Measurements from ENCODE around the gene CNTNAP5.

Gene CNTNAP5

DNA sequence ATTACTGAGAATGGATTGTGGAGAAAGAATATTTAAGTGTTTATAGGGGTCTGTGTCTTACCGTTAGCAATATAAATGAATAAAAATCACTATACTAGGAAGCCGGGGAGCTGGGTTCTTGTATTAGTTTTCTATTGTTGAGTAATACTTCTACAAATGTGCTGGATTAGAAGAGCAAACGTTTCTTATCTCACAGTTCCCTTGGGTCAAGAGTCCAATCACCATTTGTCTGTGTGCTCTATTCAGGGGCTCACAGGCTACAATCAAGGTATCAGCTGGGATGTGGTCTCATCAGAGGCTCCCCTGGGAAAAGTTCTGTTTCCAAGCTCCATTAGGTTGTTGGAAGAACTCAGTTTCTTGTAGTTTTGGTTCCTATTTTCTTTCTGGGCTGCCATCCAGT lies 790.9 kb downstream of the CNTNAP5 start:
- no peak for DNase-seq (ENCODE audit: low spot score)

DNA sequence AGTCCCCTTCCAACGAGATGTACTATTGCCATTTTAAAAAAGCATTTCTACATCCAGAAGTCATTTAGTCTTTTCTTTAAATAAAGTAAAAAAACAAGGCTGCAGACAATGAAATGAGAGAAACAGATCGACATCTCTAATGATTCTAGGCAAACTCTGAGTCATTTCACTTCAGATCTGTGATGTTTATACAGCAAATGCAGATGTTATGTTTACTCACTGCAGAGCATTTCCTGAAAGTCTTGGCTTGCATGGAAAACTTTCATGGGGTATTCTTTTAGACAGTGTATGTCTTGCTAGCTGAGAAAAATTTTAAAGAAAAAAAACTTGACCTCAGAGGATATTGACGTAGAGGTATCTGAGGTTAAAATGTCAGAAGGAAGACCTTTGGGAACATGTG lies 797.4 kb downstream of the CNTNAP5 start:
- no peak for DNase-seq (ENCODE audit: low spot score)

DNA sequence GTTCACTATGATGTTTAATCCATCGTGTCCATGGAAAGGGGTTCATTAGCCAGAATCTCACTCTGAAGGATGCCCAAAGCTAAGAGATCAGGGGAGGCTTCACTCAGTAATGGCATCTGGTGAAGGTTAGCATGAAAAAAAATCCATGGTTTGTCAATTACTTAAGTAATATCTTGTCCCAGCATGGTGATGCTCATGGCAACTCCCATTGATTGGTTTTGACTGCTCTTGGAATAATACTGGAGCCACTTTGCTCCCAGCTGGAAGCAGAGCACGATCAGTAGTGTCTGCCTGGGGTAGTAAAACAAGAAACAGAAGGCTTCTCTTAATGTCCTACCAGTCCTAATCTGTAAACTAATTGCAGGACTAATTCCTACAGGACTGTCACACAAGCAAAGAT lies 799.4 kb downstream of the CNTNAP5 start:
- no peak for DNase-seq (ENCODE audit: low spot score)

DNA sequence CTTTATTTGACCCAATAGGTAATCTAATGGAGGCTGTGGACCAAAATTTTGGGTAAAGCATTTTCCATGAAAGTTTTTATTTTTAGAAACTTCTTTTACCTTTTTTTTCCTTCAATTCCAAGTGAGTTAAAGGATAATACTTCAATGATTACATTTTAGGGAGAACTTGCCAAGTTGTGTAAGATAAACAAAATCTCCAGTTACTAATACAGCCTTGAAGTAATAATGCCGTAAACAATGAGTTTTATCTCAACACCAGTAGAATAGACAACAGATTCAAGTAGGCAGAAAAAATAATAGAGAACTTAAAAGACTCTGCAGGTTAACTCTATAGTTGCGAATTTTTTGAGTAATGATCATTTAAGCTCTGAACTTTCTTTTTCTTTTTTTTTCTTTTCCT lies 807.4 kb downstream of the CNTNAP5 start:
- no peak for DNase-seq (ENCODE audit: low spot score)

DNA sequence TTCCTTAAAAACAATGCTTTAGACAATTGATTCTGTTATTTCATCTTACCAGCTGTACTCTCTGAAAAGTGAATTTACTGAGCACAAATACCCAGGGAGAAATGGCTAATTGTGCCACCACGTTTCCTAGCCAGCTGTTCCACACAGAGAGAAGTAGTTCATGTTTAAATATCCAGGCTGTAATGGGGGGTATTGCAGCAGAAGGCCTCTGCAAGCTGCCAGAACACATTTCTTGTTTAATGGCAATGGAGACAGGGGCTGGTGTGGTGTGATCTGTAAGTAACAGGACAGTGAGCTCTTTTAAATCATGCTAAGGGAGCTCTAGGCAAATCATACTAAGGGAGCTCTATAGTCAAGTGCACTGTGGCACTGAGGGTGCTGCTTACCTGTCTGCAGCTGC lies 809.2 kb downstream of the CNTNAP5 start:
- DNase-seq (ENCODE audit: low spot score), result no peak

DNA sequence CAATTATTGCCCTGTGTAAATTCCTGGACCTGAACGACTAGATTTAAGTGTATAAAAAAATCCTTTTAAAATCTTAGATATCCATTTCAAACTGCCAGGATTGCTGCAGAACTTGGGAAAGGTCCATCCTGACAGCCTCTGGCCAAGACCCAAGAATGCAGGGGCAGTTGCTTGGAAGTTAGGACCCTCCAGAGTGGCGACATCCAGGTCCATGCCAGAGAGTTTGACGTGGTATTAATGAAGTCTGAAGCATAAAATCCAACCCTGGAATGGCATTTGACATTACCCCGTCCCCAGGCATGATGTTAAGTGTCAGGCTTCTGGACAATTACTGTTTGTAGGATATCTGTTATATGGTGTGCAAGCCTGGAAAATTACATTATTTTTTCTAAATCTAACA lies 810.2 kb downstream of the CNTNAP5 start:
- no peak for DNase-seq (ENCODE audit: low spot score)

DNA sequence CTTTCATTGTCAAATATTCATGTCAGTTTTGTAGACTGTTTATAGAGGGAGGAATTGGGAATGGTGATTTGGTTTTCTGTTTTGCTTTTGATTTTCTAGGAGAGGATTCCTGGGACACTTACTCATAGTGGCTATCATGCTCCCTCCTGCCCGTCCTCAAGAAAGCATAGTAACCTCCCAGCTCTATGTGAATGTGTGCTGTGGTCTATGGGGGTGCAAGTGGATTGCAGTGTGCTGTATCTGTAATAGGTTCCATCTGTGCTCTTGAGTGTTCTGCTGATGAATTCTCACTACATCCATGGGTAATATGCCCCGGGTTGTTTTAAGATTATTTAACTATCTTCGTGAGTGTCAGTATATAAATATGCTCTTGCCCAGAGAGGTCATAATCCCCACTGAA lies 811.3 kb downstream of the CNTNAP5 start:
- no peak for DNase-seq (ENCODE audit: low spot score)

DNA sequence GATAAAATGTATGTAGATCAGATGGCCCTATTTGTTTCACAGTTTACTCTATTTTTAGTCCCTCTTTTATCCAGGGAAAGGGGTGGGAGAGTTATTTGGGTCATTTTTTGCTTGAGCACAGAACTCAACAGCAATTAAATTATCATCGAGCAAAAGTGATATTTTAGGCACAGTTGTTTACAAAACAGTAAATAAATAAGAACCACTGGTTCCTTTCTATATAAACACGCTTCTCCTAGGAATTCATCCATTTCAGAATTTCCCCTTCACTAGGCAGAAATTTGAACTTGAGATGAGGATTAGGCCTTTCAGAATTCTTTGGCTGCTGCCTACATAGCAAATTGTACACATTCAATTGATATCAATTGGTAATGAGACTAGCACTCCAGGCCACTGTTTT lies 812.4 kb downstream of the CNTNAP5 start:
- DNase-seq (ENCODE audit: low spot score), result no peak

DNA sequence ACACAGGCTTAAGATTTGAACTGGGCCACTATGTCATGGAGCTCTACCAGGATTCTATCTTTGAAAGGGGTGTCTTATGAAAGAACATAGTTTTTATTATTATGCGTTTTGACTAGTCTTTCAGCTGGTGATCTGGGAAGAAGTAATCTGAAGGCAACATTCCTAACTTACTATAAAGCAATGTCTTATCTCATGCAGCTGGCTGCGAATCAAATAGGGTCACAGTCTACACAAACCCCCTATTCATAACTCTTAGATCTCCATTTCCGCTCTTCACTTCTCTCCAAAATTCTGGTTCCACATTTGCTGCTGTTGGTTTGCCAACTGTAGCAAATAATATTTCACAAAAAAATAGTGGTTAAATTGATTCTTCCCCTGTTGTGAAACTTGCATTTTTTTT lies 813.3 kb downstream of the CNTNAP5 start:
- no peak for DNase-seq (ENCODE audit: low spot score)

DNA sequence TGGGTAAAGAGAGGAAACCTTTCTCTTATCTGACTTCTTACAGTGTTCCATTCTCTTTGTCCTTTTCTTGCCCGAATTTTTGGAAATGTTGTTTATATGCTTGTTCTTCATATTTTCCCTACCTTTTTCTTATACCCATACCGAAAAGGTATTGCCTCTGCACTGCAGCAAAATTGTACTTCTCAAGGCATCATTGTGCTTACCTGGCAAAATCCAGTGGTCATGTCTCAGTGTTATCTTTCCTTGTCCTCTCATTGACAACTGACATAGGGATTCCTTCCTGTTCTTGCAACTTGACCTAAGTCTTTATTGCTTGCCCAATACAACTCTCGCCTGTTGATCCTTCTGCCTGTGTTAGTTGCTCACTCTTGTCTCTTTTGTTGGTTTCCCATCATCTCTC lies 842.2 kb downstream of the CNTNAP5 start:
- no peak for DNase-seq (ENCODE audit: low spot score)

DNA sequence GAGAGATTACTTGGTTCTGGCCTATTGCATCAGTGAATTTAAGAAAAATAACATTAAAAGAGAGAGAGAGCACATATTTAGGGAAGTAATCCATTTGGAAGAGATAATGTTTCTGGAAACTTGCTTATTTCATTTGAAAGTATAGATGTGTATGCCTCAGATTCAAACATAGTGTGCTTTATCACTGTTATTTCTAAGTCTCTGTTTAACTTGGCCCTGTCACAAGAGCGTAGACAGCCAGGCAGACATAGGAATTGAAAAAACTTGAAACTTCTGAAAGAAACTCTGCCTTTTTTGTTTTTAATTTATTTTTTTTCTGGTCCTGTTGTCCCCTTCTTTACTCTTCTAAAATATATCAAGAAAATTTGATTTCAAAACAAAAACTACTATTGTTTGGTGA lies 849.1 kb downstream of the CNTNAP5 start:
- DNase-seq (ENCODE audit: low spot score), result no peak

DNA sequence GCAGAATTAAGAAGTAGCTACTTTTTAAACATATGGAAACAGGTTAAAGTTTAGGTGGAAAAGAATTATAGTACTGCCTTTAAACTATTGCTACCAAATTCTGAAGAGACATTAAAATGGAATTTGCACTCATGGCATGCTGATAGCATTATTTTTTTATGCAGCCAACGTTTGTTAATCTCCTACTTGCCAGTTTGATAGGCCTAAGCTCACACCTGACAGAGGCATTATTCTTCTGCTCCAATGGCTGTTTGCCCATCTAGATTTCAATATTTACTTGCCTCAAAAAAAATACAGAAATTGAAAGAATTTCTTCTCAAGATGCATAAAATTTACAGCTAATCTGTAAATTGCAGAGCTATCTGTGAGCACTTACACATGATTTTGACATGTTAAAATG lies 849.6 kb downstream of the CNTNAP5 start:
- DNase-seq (ENCODE audit: low spot score), result no peak

DNA sequence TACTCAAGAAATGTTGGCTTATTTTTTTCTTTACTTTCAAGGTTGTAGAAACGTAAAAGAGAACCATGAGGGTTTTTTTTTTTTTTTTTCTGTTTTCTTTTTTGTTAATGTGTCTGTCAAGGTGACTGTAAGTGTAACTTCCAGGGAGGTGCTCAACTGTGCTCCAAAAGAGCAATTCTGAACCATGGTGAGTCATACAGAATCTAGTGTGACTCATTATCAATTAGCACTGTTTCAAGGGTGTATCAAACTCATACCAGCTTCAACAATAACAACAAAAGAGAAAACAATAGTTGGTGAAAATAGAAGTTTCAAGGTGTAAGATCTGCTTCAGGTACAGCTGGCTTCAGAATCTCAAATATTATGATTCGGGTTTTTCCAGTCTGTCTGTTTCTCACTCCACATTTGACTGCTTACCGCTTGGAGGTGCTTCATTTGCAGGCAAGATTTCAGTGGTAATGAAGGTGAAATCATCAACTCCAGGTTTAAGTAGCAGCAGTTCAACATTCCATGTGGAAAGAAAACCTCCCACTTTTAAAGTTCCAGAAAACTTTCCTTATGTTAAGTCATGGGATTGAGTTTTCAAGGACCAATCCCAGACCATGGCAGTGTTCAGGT lies 850.6 kb downstream of the CNTNAP5 start:
- DNase-seq (ENCODE audit: low spot score), result no peak

DNA sequence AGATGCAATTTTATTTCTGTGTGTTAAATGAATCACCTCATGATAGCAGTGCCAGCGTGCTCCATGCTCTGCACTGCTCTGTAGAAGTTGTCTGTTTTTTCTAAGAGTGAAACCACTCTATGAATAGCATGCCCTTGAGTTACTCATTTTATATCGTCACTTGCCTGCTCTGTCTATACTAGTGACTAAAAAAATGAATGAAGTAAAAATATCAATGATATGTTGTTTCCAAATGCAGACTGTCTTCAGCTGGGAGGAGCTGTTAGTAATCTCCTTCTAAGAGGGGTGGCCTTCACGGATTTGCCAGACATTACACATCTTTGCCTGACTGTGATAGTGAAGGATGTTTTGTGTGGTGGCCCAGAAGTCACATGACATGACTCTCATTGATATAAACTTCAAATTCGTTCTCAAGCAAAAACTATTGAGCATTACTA lies 852.1 kb downstream of the CNTNAP5 start:
- no peak for DNase-seq (ENCODE audit: low spot score)

DNA sequence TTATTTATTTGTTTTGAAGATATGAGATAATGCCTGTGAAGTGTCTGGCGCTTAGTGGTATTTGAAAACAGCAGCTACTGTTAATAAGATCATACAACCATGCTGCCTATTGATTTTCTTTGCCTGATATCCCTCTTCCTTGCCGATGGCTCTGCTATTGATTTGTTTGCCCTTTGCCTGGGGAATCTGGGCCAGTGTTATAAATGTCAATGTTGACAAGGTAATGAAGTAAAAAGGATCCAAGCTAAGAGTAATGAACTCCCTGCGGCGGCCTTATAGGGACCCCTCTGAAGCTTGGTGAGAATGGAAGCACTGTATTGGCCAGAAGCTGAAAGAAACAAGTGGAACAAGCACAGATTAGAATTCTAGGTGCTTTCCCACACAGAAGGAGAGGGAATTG lies 854.6 kb downstream of the CNTNAP5 start:
- no peak for DNase-seq (ENCODE audit: low spot score)

DNA sequence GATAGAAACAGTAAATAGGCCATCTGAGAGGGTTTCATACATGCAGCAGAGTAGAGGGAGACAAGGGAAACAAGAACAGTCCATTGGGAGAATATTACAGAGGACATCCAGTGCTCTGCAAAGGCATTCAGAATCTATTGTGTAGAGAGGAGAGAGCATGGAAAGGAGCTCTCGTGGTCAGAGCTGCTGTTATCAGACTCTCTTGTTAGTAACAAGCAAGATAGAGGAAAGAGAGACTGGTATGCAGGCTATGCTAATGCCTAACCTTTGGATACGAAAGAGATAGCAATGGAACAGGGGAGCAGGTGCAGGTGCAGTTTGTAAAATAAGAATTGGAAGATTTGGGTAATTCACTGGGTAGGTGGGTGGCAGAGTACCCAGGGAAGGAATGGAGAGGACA lies 855.9 kb downstream of the CNTNAP5 start:
- DNase-seq (ENCODE audit: low spot score), result no peak

DNA sequence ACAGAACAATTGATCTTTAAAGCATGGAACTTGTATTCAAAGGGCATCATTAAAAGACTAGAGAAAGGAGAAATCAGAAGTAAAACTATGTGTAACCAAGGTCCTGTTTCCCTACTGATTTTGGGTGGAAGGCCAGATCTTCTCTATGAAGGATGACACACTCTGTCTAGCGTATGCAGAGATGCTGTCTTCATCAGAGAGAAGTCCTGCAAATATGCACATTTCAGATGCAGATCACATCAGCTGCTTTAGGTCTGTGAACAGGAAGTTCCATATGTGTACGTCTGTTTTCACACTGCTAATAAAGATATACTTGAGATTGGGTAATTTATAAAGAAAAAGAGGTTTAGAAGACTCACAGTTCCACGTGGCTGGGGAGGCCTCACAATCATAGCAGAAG lies 857.3 kb downstream of the CNTNAP5 start:
- DNase-seq (ENCODE audit: low spot score), result no peak

DNA sequence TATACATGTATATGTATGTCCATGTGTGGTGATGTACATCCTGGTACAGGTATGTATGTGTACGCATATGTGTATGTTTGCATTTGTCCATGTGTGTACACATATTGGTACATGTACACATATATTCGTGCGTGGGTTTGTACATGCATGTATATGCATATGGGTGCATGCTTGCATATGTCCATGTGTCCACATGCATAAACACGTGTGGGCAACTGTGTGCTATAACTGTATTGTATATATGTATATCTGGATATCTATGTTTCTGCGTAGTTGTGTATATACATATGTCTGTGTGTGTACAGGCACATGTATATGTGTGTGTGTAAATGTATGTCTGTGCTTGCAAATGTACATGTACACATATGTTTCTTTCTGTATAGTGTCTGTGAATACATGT lies 858.5 kb downstream of the CNTNAP5 start:
- DNase-seq (ENCODE audit: low spot score), result no peak

DNA sequence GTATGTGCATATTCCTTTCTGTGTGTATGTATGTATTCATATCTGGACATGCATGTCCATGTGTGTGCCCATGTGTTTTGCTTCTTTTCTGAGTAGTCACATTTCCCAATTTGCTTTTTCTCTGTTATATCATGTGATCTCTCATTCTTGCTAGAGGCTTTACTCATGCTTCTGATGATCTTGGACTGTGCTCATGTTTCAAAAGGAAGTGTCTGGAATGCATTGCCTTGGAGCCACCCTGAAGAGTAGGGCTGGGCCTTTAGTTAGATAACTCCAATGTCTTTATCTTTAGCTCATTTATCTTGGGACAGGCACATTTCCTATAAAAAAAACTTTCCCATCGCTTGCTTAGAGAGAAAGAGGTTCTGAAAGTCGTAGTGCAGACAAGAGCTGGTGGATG lies 859.2 kb downstream of the CNTNAP5 start:
- no peak for DNase-seq (ENCODE audit: low spot score)

DNA sequence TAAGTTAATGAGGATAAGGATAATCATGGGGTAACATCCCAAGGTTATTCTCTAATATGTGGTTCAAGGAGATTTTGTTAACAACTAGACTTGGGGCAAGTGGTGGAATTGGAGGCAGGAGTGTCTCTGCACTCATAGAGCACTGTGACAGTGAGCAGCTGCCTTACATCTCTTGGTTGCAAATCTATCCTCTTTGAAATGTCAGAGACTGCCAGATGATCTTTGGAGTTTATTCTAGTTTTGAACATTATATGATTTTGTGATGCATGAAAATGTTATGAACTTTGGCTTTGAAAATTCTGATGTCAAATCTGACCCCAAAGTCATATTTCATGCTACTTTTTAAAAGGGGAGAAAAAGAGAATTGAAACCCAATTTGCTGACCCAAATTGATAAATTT lies 861.1 kb downstream of the CNTNAP5 start:
- no peak for DNase-seq (ENCODE audit: low spot score)

DNA sequence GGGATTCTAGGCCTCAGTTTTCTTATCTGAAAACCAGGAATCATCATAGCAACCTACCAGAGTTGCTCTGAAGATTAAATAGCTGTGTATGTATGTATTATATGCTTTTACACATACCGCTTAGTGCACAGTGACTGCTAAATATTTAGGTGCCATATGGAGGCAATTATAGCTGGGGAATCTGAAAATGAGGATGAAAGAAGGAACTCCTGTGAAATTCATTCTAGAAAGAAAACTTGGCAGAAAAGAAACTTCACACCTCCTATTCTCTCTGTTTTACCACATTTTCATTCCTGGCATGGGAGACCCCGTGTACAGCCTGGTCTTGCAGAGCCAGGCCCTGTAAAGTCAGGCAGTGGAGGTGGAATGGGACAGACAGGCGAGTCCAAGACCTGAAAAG lies 862.4 kb downstream of the CNTNAP5 start:
- no peak for DNase-seq (ENCODE audit: low spot score)

DNA sequence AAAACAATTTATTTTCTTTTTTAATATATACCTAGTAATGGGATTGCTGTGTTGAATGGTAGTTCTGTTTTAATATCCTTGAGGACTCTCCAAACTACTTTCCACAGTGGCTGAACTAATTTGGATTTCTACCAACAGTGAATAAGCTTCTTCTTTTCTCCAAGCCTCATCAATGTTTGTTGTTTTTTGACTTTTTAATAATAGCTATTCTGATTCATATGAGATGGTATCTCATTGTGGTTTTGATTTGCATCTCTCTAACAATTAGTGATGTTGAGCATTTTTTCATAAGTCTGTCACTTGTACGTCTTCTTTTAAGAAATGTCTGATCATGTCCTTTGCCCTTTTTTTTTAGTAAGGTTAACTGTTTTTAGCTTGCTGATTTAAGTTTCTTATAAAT lies 863.3 kb downstream of the CNTNAP5 start:
- DNase-seq (ENCODE audit: low spot score), result no peak

DNA sequence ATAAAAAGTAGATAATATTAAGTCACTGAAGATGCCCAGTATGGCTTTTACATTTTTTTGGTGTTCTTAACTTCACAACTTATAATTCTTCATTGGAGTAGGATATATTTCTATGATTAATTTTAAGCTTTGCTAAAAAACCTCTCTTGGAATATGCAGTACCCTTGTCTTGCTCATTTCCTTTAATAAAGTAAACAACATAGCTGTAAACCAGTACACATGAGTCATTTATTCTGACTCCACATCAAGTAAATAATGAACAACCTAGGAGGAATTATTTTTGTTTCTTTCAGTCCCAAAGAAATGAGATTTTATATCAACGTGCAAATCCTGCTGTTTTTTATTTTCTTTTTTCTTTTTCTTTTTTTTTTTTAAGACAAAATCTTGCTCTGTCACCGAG lies 869.1 kb downstream of the CNTNAP5 start:
- no peak for DNase-seq (ENCODE audit: low spot score)

DNA sequence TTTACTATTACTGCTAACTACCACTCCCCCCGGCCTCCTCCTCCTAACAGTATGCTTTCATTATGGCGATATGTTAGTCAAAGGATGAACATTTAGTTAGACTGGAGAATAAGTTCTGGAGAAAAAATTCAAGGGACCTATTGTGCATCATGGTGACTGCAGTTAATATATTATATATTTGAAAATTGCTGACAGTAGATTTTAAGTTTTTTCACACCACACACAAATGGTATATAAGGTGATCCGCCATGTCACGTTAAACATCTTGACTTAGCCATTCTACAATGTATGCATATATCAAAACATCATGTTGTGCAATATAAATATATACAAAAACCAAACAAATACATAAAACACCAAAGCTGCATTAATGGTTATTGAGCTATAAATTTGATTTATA lies 873.7 kb downstream of the CNTNAP5 start:
- no peak for DNase-seq (ENCODE audit: low spot score)

DNA sequence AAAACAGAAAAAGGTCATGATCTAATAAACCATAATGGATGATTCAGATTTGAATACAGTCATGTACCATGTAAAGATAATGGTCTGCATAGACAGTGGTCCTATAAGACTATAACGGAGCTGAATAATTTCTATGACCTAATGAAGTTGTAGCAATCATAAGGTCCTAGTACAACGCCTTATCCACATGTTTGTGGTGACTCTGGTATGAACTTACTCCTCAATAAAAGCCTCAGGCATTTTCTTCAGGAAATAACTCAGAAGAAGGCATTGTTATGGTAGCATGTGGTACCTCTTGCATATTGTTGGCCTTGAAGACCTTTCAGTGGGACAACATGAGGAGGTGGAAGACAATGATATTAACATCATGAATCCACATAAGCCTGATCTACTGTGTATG lies 883.3 kb downstream of the CNTNAP5 start:
- DNase-seq (ENCODE audit: low spot score), result no peak
